ENCODE results near the gene PRRT1B. TPM values are rescaled to one million over a fixed set of nuclear protein-coding genes. Genes with fewer than 3 reads are reported as not detected.

PRRT1B gene
- total and polyA plus RNA-seq, 2 donors from 2014 or later: 1.0 TPM; not detected in 1

DNA sequence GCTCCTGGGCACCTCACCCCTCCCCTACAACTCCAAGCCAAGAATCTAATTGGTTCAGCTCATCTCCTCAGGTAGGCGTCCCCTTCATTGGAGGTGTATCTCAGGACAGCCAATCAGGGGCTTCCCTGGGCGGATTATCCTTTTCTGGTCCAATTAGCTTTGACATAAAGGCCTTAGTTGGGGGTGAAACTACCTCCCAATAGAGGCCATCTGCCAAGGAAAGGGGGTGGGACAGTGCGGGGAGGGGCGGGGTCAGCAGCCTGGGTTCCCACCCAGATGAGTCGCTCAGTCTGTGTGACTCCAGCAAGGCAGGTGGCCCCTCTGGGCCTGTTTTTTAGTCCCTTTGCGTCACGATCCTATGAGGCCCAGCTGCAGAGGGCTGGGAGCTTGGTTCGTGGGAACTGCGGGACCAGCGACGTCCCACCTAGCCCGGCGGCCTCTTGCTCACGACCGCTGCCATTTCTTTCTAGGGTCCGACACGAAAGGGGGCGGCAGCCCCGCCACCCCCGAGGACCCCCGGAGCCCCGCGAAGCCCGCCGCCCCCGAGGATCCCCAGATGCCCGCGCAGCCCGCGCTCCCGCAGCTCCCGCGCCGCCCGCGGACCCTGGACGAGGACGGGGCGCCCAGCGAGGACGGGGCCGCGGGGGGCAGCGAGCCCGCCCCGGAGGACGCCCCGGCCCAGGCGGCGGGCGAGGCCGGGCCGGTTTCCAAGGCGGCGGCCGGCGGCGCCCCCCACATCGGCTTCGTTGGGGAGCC is 8.9 kb downstream of the PRRT1B start:
- no peak overlapping the region for H3K4me3 ChIP-seq (ENCODE audit: low read length in 3 of 3)
- intact Hi-C loops (cut with DNase I): no loop called here
- TF ChIP-seq, protein P1, sequence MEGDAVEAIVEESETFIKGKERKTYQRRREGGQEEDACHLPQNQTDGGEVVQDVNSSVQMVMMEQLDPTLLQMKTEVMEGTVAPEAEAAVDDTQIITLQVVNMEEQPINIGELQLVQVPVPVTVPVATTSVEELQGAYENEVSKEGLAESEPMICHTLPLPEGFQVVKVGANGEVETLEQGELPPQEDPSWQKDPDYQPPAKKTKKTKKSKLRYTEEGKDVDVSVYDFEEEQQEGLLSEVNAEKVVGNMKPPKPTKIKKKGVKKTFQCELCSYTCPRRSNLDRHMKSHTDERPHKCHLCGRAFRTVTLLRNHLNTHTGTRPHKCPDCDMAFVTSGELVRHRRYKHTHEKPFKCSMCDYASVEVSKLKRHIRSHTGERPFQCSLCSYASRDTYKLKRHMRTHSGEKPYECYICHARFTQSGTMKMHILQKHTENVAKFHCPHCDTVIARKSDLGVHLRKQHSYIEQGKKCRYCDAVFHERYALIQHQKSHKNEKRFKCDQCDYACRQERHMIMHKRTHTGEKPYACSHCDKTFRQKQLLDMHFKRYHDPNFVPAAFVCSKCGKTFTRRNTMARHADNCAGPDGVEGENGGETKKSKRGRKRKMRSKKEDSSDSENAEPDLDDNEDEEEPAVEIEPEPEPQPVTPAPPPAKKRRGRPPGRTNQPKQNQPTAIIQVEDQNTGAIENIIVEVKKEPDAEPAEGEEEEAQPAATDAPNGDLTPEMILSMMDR (IDR thresholded peaks at IDR 0.05; ENCODE audit: borderline replicate concordance, extremely low read depth, insufficient read depth): no peak
- no peak overlapping the region for H3K9ac ChIP-seq (ENCODE audit: low read length in 3 of 3)
- no peaks in the 10 kb centered on the region for H3K9me3 ChIP-seq (ENCODE audit: control insufficient read depth in 2 of 3, insufficient read depth in 1 of 3, low read length in 3 of 3)
- no peaks in the 10 kb centered on the region for H3K27me3 ChIP-seq (ENCODE audit: control insufficient read depth, insufficient read depth, low read length)
- H3K36me3 ChIP-seq (ENCODE audit: control insufficient read depth in 2 of 3, insufficient read depth in 3 of 3, low read length in 3 of 3): no peaks in the 10 kb centered on the region
- no peaks in the 10 kb centered on the region for H3K4me1 ChIP-seq (ENCODE audit: control insufficient read depth in 2 of 3, insufficient read depth in 2 of 3, low read depth in 1 of 3, low read length in 3 of 3)
- H3K27ac ChIP-seq (ENCODE audit: low read depth in 2 of 2, low read length in 2 of 2): no peak overlapping the region
- FAIRE-seq (no peak), DNase-seq (no peak)

DNA sequence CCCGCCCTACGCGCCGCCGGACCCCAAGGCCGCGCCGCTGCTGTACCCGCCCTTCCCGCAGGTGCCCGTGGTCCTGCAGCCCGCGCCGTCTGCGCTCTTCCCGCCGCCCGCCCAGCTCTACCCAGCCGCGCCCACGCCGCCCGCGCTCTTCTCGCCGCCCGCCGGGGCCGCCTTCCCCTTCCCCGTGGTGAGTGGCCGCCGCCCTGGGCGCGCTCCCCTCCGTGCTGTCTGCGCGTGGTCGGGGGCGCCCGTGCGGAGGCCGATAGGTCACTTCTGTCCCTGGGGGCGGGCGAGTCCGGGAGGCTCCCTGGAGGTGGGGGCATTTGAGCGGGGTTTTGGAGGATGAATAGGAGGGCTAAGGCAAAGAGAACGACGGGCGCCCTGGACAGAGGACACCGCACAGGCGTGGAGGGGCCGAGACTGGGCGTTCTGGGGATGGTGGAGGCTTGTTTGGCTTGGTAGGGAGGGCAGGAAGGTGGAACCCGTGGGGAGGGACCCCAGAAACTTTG is 9.6 kb downstream of the PRRT1B start:
- intact Hi-C loops (cut with DNase I): no loop called here
- DNase-seq: peak in 1 of 5 donors; percentile 7
- no peak overlapping the region for H3K4me3 ChIP-seq (ENCODE audit: low read length in 3 of 3)
- no peaks in the 10 kb centered on the region for H3K4me1 ChIP-seq (ENCODE audit: control insufficient read depth in 2 of 3, insufficient read depth in 2 of 3, low read depth in 1 of 3, low read length in 3 of 3)
- H3K27me3 ChIP-seq (ENCODE audit: control insufficient read depth, insufficient read depth, low read length): no peaks in the 10 kb centered on the region
- H3K9ac ChIP-seq (ENCODE audit: low read length in 3 of 3): no peak overlapping the region
- no peak overlapping the region for H3K27ac ChIP-seq (ENCODE audit: low read depth in 2 of 2, low read length in 2 of 2)
- no peaks in the 10 kb centered on the region for H3K36me3 ChIP-seq (ENCODE audit: control insufficient read depth in 2 of 3, insufficient read depth in 3 of 3, low read length in 3 of 3)
- H3K9me3 ChIP-seq (ENCODE audit: control insufficient read depth in 2 of 3, insufficient read depth in 1 of 3, low read length in 3 of 3): no peaks in the 10 kb centered on the region
- TF ChIP-seq, protein P1 (IDR thresholded peaks at IDR 0.05; ENCODE audit: borderline replicate concordance, extremely low read depth, insufficient read depth): no peak
- FAIRE-seq: no peak

DNA sequence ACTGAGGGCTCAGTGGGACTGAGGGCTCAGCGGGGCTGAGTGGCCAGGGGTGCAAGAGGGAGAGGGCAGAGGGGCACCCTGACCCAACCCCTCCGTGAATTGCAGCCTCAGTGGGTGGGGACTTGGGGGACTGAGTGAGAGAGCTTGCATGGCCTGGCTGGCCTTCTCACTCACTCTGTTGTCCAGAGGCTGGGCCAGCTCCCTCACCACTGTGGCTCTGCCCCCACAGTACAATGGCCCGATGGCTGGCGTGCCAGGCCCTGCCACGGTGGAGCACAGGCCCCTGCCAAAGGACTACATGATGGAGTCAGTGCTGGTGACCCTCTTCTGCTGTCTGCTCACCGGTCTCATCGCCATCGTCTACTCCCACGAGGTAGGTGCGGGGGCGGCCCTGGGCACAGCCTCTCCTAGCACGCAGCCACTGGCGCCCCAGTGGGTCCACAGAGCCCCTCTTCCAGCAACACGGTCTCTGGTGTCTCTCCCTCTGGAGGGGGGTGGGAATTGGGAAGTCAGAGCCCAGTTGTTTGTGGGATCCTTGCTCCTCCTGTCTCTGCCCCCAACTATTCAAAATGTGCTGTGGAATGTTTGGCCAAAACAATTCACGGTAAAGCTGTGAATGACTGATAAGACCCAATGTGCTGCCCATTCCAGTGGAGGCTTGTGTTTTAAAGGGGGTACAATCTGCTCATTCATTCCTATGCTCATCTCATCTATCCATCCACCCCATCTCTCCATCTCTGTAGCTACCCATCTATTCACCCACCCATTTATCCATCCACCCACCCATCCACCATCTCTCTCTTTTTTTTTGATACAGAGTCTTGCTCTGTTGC is 10.7 kb downstream of the PRRT1B start:
- Histone ChIP-seq H3K36me3 (ENCODE audit: control insufficient read depth in 2 of 3, insufficient read depth in 3 of 3, low read length in 3 of 3) (no peaks in the 10 kb centered on the region), H3K4me1 (ENCODE audit: control insufficient read depth in 2 of 3, insufficient read depth in 2 of 3, low read depth in 1 of 3, low read length in 3 of 3) (no peaks in the 10 kb centered on the region), H3K27me3 (ENCODE audit: control insufficient read depth, insufficient read depth, low read length) (no peaks in the 10 kb centered on the region), H3K4me3 (ENCODE audit: low read length in 3 of 3) (no peak overlapping the region), H3K9me3 (ENCODE audit: control insufficient read depth in 2 of 3, insufficient read depth in 1 of 3, low read length in 3 of 3) (no peaks in the 10 kb centered on the region), H3K27ac (ENCODE audit: low read depth in 2 of 2, low read length in 2 of 2) (no peak overlapping the region), H3K9ac (ENCODE audit: low read length in 3 of 3) (no peak overlapping the region)
- DNase-seq (no peak), FAIRE-seq (no peak)
- intact Hi-C loops (cut with DNase I): no loop called here
- TF ChIP-seq, protein P1 (IDR thresholded peaks at IDR 0.05; ENCODE audit: borderline replicate concordance, extremely low read depth, insufficient read depth): no peak

Data from kidney (tissue), 14 donors.